Activated CD4-positive, alpha-beta T cell treated with anti-CD3 and anti-CD28 coated beads, Interleukin-2, Interleukin-6, amounts not matched to agents 100 ng/mL and 50 ng/mL, durations not matched to agents 16 hours and 8 hours (primary cell): ENCODE measurements around the gene APBA2.
"Not testable (repeated sequence)": the region's sequence is repeated elsewhere in the genome, so short reads cannot be mapped to it uniquely, and the experiment has no call there.

Experiments used
- DNase-seq: peaks from one replicate; pipeline ENCODE4 v3.0.0-alpha.2; 2020

Gene APBA2

DNA sequence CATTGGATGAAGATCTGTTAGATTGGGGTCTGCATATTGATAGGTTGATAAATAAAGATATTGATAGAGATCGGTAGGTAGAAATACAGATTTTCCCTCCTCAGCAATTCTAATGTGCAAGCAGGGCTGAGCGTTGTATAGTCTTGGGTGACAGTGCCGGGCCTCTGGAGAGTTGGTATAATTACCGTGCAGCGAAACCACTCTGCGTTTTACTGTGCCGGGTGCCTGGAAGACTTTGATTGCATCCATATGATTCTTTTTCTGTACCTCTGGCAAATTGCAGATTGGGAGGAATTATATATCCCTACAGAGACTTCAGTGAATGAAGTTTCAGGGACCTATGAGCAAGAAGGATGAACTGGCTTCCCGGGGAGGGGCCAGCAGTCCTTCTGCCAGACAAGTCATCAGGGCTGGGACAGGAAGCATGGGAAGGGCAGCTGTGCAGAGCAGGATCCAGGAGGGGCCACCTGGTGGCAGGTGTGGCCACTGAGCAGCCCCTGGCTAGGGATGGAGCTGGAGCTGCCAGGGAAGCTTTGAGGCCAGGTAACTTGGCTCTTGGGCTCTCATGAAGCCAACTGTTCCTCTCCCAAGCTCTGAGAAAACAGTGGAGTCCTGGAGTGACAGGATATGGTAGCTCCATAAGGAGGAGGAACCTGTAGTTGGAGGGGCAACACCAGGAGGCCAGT is 132.5 kb downstream of the APBA2 start:
- DNase-seq: no peak

- DNase-seq: no peak
Observed at GRCh38 chr15:29018995-29019976, 133.5 kb downstream of the APBA2 start.

GRCh38 chr15:29021857-29022256 is 136.1 kb downstream of the APBA2 start:
- DNase-seq: no peak

DNA sequence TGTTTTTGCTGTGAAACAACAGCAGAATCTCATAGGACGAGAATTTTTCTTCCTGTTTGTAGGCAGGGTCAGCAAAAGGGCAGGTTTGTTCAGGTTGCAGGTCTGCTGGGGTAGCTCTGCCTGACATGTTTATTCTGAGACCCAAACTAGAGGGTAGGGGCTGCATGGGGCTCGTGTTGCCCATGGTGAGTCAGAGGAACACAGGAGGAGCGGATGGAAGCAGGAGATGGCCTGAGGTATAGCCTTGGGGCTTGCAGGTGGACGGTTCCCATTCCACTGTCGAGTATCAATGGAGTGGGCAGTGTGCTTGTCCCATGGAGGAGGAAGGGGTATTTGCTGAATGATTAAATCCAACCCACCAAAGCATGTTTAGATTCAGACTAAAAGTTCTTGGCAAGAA is 138.9 kb downstream of the APBA2 start:
- DNase-seq: no peak

DNA sequence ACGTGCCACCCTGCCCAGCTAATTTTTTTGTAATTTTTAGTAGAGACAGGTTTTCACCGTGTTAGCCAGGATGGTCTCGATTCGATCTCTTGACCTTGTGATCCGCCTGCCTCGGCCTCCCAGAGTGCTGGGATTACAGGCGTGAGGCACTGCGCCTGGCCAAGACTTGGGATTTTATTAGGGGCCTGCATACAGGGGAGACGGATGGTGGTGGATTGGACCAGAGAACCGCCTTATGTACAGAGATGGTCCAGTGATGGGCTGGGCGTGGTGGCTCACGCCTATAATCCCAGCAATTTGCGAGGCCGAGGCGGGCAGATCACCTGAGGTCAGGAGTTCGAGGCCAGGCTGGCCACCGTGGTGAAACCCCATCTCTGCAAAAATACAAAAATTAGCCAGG is 139.6 kb downstream of the APBA2 start:
- not testable (repeated sequence) for DNase-seq

- DNase-seq: not testable (repeated sequence)
Observed at GRCh38 chr15:29028158-29028557, 142.4 kb downstream of the APBA2 start.

DNA sequence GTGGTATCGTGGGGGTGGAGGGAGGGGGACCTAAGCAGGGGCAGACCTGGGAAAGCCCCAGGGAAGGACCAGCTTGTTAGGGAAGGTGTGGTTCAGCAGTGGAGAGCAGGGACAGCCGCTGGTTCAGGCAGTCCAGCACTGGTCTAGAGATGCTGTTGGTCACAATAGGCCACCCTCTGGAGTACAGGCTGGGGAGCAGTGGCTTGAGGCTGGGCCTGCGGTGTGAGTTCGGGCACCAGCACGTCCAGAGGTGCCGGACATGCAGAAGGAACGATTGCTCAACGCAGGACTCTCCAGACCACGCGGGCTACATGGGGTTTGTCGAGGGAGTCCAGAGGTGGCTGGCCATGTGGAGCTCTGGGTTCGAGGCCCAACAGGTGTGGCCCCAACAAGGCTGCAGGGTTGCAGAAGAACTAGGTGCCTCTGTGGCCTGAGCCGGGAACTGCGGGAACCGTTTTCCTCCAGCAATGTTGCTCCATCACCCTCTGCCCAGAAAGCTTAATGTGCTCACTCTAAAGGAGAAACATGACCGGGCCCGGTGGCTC is 143.9 kb downstream of the APBA2 start:
- no peak for DNase-seq

DNA sequence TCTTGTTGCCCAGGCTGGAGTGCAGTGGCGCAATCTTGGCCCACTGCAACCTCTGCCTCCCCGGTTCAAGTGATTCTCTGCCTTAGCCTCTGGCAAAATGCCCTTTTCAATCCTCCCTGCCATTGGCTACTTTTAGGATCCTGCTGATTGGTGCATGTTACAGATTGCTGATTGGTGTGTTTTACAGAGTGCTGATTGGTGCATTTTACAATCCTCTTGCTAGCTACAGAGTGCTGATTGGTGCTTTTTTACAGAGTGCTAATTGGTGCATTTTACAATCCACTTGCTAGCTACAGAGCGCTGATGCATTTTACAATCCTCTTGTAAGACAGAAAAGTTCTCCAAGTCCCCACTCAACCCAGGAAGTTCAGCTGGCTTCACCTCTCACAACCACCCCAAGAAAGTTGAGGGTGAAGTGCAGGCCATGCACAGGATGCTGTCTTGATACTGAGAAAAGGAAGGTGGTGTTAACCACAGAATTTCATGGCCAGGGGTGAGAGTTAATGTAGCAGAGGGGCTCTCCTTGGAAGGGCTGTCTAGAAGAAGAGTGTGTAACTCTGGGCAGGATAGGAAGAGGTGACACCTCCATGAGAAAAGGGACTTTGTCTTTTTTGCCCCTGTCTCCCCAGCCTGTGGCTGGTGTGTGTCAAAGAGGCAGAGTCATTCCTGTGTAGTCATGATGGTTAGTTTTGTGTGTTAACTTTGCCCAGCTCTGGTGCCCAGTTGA is 145.9 kb downstream of the APBA2 start:
- no peak for DNase-seq

- no peak for DNase-seq
Observed at GRCh38 chr15:29032229-29032625, 146.5 kb downstream of the APBA2 start.

- DNase-seq: no peak
Observed at GRCh38 chr15:29032751-29033150, 147.0 kb downstream of the APBA2 start.

DNA sequence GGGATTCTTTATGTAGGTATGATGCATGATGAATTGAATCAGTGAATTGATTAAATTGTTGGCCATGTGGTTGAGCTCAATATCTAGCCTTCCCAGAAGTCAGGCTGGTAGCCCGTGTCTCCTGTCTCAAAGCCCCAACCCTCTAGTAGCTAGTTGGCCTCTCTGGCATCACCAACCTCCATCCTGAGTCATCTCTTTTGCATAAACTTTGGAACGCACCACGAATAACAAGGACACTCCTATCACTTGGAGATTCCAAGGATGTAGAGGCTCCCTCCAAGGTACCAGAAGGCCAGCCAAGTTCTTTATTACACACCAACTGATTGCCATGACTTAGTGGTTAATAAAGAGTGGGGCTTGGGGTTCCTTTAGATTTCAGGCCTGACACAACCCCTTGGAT is 148.4 kb downstream of the APBA2 start:
- DNase-seq: no peak

GRCh38 chr15:29034593-29035335 is 149.0 kb downstream of the APBA2 start:
- no peak for DNase-seq

- no peak for DNase-seq
Observed at GRCh38 chr15:29035336-29036285, 149.8 kb downstream of the APBA2 start.

GRCh38 chr15:29037997-29038705 is 152.4 kb downstream of the APBA2 start:
- DNase-seq: no peak

- peak; percentile 62 for DNase-seq
Observed at GRCh38 chr15:29039466-29040369, 153.9 kb downstream of the APBA2 start.

DNA sequence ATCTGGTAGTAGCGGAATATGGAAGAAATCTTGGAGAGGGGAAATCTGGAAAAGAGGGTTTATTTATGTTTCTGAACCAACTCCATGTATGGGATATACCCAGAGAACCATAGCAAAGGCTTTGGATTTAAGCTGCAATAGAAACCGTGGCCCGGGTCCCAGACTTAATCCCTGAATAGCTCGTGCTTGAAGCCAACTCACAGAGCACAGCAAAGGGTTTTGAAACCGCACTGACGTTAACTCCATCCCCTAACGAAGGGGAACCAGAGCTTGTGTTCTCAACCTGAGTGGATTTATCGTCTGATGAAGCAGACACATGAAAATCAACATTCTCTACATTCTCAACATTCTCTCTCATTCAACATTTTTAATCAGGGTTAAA is 154.6 kb downstream of the APBA2 start:
- no peak for DNase-seq

- no peak for DNase-seq
Observed at GRCh38 chr15:29043736-29044502, 158.1 kb downstream of the APBA2 start.

GRCh38 chr15:29044503-29044901 is 158.7 kb downstream of the APBA2 start:
- DNase-seq: no peak

- not testable (repeated sequence) for DNase-seq
Observed at GRCh38 chr15:29045161-29045560, 159.4 kb downstream of the APBA2 start.
